Measurements from ENCODE around the gene MAD1L1.

MAD1L1 gene

DNA sequence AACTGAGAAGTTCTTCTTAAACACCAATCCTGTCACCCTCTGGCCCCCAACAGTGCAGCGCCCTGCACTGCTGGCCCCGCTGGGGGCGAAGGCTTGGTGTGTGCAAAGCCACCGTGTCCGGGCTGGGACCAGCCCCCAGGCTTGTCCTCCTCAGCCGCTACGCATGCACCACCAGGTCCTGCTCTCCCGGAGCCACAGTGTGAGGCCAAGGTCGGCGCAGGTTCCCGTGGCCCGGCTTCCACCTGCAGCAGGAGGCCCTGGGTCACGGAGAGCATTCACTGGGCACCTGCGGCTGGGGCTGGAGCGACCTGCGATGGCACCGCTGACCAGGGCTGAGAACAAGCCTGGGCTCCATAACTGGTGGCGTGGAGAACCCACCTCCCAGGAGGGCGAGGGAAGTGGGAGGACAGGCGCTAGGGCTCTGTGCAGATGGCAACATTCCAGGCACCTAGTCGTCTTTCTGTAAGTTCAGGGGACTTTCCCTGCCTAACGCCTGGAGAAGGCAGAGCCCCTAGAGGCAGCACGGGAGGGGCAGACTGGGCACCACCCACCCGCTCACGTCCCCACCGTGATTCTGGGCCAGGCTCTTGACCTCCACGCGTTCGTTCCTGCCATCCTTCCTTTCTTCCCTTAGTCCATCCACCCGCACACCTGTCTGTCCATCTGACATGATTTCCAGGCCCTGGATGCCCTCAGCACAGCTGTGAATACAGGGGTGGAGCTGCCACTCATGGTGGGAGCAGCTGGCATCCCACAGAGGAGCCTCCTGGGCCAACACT, 291.1 kb downstream of the MAD1L1 start:
- no peak overlapping the region for H2AFZ ChIP-seq (ENCODE audit: low read depth)
- H3K27me3 ChIP-seq (ENCODE audit: insufficient read depth, low read depth): no peaks in the 10 kb centered on the region
- H4K20me1 ChIP-seq (ENCODE audit: insufficient read depth): no peaks in the 10 kb centered on the region
- H3K4me2 ChIP-seq: no peak overlapping the region
- peaks cover 4% of the 10 kb centered on the region for H3K4me1 ChIP-seq (ENCODE audit: low read depth, poor library complexity, severe bottlenecking)
- TF ChIP-seq, protein P1, sequence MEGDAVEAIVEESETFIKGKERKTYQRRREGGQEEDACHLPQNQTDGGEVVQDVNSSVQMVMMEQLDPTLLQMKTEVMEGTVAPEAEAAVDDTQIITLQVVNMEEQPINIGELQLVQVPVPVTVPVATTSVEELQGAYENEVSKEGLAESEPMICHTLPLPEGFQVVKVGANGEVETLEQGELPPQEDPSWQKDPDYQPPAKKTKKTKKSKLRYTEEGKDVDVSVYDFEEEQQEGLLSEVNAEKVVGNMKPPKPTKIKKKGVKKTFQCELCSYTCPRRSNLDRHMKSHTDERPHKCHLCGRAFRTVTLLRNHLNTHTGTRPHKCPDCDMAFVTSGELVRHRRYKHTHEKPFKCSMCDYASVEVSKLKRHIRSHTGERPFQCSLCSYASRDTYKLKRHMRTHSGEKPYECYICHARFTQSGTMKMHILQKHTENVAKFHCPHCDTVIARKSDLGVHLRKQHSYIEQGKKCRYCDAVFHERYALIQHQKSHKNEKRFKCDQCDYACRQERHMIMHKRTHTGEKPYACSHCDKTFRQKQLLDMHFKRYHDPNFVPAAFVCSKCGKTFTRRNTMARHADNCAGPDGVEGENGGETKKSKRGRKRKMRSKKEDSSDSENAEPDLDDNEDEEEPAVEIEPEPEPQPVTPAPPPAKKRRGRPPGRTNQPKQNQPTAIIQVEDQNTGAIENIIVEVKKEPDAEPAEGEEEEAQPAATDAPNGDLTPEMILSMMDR (conservative IDR thresholded peaks at IDR 0.05; ENCODE audit: low read depth, low read length): no peak
- H3K36me3 ChIP-seq (ENCODE audit: insufficient read depth): no peaks in the 10 kb centered on the region
- no peaks in the 10 kb centered on the region for H3K79me2 ChIP-seq (ENCODE audit: insufficient read depth, low read depth)
- no peak overlapping the region for H3K4me3 ChIP-seq (IDR thresholded peaks at IDR 0.05; ENCODE audit: insufficient read depth, low read depth, low read length)
- no peak overlapping the region for H3K9ac ChIP-seq
- no peak overlapping the region; the same call in 1 of the 2 replicates for H3K27ac ChIP-seq

DNA sequence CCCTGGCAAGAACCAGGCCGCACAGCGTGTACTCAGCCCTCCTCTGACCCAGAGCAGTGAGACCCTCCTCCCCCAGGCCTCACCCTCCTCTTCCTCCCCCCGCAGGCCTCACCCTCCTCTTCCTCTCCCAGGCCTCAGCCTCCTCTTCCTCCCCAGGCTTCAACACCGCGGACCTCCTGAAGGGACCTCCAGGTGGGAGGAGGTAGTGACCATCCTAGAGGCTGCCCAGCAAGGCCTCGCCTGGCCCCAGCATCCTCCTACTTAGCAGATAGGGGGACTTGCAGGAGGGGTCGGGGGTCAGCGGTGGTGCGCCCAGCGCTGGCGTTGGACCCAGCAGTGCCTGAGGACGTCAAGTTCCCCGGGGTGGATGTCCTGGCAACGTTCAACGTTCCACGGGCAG, 291.9 kb downstream of the MAD1L1 start:
- Histone ChIP-seq H4K20me1 (ENCODE audit: insufficient read depth) (no peaks in the 10 kb centered on the region), H3K79me2 (ENCODE audit: insufficient read depth, low read depth) (no peaks in the 10 kb centered on the region), H3K36me3 (ENCODE audit: insufficient read depth) (no peaks in the 10 kb centered on the region), H3K27ac (peak overlapping the region; percentile 55), H2AFZ (ENCODE audit: low read depth) (no peak overlapping the region; the same call in 1 of the 2 replicates), H3K9ac (peak overlapping the region; percentile 27; the same call in 1 of the 2 replicates), H3K4me2 (peak overlapping the region; percentile 27; the same call in 1 of the 2 replicates), H3K4me1 (ENCODE audit: low read depth, poor library complexity, severe bottlenecking) (peaks cover 4% of the 10 kb centered on the region), H3K4me3 (IDR thresholded peaks at IDR 0.05; ENCODE audit: insufficient read depth, low read depth, low read length) (no peak overlapping the region), H3K27me3 (ENCODE audit: insufficient read depth, low read depth) (no peaks in the 10 kb centered on the region)
- TF ChIP-seq, protein P1 (conservative IDR thresholded peaks at IDR 0.05; ENCODE audit: low read depth, low read length): no peak

DNA sequence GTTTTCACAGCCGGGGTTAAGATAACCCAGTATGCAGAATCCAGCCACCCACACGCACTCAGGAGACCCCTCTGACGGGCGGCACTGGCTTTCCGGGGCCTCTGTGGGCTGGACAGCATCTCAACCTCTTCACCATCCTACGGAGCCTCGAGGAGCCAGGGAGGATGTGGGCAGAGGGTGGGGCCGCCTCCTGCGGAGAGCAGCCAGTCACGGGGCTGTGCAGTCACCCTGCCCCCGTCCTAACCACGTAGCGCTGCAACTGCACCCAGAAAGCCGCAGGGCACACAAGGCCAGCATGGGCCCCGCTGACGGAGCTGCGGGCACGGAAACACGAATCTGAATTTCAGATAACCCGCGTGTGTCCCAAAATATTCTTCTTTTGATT, 292.4 kb downstream of the MAD1L1 start:
- Histone ChIP-seq H3K9ac (peak overlapping the region; percentile 27; the same call in 1 of the 2 replicates), H3K36me3 (ENCODE audit: insufficient read depth) (no peaks in the 10 kb centered on the region), H3K27me3 (ENCODE audit: insufficient read depth, low read depth) (no peaks in the 10 kb centered on the region), H3K27ac (peak overlapping the region; percentile 55), H4K20me1 (ENCODE audit: insufficient read depth) (no peaks in the 10 kb centered on the region), H3K4me2 (peak overlapping the region; percentile 27; the same call in 1 of the 2 replicates), H2AFZ (ENCODE audit: low read depth) (no peak overlapping the region; the same call in 1 of the 2 replicates), H3K4me1 (ENCODE audit: low read depth, poor library complexity, severe bottlenecking) (peaks cover 4% of the 10 kb centered on the region), H3K4me3 (IDR thresholded peaks at IDR 0.05; ENCODE audit: insufficient read depth, low read depth, low read length) (no peak overlapping the region), H3K79me2 (ENCODE audit: insufficient read depth, low read depth) (no peaks in the 10 kb centered on the region)
- TF ChIP-seq, protein P1 (conservative IDR thresholded peaks at IDR 0.05; ENCODE audit: low read depth, low read length): no peak

DNA sequence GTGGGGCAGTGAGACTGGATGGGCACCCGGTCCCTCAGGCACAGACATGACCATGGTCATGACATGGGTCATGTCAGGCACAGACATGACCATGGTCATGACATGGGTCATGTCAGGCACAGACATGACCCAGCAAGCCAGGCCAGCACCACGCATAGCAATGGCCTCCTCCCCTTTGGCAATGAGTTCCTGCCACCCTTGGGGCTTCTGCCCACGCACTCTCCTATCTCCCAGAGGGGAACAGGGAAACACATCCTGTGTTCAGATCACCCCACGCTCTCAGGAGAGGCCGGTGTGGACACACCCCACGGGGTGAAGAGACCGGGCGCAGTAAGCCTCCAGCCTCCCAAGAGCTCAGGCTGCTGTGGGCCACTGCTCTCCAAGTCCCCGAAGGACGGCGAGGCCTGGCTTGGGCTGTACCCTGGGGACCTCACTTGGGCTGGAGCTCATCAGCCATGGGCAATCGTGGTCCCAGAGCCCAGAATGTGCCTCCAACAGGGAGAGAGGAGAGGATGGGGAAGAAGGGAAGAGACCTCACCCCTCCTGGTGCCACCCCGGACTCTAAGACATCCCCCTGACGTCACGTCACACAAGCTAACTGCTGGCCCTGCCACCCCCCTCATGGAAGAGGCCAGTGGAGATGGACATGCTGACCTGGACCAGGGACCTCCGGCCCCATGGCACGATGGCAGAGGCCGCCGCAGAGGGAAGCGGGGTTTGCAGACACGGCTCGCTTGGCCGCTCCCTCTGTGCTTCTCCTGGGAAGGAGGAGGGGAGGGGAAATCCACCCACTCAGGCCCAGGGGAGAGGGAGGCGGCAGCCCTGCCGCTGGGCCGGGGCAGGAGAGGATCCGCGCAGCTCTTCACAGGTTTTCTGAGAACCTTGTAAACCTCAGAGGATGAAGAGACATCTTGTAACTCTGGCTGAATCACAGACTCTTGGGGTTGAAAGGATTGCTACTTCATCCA, 293.0 kb downstream of the MAD1L1 start:
- Histone ChIP-seq H3K4me3 (IDR thresholded peaks at IDR 0.05; ENCODE audit: insufficient read depth, low read depth, low read length) (no peak overlapping the region), H3K4me2 (no peak overlapping the region), H3K4me1 (ENCODE audit: low read depth, poor library complexity, severe bottlenecking) (peaks cover 4% of the 10 kb centered on the region), H3K79me2 (ENCODE audit: insufficient read depth, low read depth) (no peaks in the 10 kb centered on the region), H2AFZ (ENCODE audit: low read depth) (no peak overlapping the region; the same call in 1 of the 2 replicates), H4K20me1 (ENCODE audit: insufficient read depth) (no peaks in the 10 kb centered on the region), H3K9ac (peak overlapping the region; percentile 22; the same call in 1 of the 2 replicates), H3K36me3 (ENCODE audit: insufficient read depth) (no peaks in the 10 kb centered on the region), H3K27me3 (ENCODE audit: insufficient read depth, low read depth) (no peaks in the 10 kb centered on the region), H3K27ac (peak overlapping the region; percentile 55)
- TF ChIP-seq, protein P1 (conservative IDR thresholded peaks at IDR 0.05; ENCODE audit: low read depth, low read length): no peak
